Measurements from ENCODE around the gene CELSR1.
"Not testable (repeated sequence)": the region's sequence is repeated elsewhere in the genome, so short reads cannot be mapped to it uniquely, and the experiment has no call there.

Gene CELSR1

DNA sequence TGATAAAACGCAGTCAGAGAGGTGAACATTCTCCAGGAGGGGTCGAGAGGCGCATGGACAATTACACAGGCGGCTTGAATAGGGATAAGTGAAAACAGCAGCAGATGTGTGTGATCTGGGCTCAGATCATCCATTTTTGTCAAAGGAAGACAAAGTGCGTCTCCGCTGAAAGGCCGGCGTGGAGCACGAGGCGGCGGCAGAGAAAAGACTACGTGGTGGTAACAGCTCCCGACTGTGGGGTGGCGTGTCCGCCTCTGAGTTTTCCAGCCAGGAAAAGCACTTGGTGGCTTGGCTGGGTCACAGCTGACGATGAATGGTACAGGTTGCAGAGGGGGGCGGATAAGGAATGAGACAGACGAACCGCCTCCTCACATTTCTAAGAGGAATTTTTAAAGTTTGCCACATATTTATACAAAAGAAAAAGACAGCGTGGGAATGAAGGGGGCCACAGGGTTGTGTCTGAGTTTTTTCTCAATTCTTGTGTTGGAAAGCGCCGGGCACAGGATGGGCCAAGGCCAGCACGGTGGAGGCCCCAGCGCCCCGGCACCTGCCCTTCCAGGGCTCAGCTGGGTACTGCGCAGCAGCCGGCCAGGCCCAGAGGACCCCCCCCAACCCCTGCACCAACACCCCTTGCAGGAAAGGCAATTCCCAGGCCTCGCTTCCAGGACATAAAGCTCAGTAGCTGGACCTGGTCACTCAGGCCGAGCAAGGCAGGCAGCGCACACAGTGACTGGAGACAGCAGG lies 121.5 kb downstream of the CELSR1 start:
- DNase-seq, result no peak

DNA sequence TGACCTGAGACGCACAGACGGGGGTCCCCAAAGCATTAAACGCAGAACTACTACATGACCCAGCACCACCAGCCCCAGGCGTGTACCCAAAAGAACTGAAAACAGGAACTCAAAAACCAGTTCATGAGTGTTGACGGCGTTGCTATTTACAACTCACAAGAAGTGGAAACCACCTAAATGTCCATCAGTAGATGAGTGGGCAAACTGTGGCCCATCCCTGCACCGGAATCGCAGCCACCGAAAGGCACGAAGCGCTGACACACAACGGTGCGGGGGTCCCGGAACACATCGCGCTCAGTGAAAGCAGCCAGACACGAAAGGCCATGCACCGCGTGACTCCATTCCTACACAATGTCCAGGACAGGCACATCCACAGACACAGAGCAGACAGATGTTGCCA lies 122.7 kb downstream of the CELSR1 start:
- DNase-seq, result no peak

DNA sequence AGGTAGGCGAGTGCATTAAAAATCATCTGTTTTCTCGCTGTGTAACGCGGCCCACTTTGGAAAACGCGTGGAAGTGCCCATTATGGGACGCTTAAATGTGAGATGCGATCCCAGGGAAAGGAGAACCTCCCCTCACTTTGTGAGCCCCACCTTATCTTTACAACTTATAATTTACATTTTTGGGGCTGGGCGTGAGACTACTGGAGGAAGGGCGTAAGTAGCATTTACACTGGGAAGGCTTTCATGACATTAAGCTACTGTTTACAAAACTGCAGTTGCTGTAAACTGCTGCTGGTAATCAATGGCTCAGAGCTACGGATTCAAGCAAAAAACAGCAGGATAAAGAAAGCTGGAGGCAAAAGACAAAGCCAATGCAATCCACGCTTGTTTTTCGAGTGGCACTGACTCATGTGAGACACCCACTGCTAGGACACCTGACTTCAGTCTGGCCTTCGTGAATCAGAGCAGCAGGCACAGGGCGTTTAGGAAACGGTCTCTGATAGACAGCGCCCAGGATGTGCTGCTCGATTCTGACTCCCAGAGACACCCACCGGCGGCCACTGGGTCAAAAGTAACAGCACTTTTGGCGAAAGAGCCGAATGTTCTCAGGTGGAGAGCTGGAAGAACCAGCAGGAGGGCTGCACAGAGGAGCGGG lies 123.6 kb downstream of the CELSR1 start:
- no peak for DNase-seq

DNA sequence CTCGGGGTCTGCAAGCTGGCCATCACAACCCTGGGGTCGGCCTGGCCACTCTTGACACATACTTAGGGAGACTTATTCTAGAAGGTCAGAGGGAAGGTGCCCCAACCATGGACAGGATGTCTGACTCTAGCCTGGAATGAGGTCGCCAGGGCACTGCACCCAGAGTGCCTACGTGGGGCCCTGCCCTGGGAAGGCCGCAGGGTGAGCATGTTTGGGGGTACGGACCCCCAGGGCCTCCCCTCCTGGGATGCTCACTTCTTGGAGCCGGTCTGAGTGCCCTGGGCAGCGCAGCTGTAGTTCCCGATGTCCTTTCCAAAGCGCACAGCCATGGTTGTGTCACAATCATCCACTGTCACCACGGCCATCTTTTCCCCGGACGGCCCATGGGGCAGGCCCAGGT lies 126.1 kb downstream of the CELSR1 start:
- no peak for DNase-seq

DNA sequence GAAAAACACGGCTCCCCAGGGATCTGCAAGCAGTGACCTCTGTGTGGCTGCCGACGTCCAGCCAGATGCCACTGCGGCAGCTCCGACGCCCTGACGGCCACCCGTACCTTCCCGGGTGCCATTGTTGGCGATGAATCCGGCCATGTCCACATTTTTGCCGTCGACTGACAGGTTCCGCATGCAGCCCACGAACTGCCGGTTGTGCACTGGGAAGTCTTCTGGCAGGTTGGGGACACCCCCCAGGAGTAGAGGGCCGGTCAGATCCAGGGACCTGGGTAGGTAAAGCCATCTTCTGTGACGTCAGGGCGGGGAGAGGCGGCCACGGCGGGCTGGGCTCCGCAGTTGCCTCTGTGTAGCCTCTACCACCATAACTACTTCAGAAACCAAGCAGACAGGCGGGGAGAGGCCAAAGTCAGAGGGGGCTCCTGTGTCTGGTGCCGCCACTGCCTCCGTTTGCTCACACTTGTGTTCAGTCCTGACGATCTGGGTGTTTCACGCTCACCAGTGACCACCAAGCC lies 127.1 kb downstream of the CELSR1 start:
- no peak for DNase-seq

DNA sequence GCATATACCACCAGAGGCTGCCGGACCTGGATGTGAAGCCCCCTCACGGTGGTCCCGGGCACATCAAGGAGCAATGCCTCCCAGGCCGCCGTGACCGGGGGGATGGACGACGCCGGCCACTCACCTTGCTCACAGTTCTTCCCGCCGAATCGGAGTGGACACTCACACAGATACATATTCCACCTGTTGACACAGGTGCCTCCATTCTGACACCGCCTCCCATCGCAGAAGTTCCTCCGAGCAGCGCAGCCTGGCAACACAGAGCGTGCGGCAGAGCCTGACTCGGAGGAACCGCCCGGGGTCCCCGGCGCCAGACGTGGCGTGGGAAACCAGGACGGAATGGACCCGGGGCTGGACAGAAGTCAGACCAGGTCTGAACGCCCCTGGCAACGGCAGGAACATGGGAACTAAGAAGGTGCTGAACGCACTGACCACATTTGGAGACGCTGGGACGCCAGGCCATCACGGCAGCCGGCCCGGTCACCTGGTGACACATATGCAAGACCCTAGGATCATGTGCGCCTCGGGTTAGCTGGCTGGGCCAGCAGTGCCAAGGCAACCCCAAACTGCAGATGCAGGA lies 127.7 kb downstream of the CELSR1 start:
- no peak for DNase-seq

DNA sequence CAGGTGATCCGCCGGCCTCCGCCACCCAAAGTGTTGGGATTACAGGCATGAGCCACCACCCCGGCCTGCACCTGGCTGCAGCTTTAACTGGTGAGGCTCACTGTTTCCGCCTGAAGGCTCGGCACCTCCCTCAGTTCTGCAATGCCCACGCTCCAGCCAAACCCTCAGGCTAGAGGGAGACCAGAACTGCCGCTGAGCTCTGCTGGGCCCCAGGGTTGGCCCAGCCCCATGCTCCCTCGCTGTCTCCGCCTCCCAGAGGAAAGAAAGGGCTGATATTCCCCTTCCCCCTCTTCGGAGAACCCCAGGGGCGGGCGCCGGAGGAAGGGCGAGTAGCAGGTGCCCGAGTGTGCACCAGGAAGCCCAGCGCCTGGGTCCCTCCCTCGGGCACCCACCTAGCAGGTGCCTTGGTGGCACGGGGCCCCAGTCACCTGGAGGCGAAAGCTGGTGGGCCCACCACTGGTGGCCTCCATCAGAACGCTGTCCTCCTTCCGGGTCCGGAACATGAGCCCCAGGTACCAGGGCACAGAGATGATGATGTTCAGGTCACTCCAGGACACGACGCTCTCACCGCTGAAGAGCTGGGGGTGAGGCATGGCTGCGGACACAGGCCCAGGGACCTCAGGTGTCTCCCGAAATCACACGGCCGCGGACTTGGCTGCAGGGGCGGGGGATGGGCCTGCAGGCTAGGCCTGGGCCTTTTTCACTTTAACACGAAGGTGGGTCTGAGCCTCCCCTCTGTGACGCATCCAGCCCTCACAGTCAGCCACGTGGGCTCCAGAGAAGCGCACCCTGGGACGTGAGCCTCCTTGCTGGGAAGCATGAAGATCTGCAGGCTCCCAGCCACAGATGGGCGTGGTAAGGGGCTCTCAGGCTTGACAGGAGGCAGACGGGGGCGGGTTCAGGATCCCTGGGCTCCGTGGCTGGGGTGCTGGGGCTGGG lies 128.6 kb downstream of the CELSR1 start:
- DNase-seq, result no peak

DNA sequence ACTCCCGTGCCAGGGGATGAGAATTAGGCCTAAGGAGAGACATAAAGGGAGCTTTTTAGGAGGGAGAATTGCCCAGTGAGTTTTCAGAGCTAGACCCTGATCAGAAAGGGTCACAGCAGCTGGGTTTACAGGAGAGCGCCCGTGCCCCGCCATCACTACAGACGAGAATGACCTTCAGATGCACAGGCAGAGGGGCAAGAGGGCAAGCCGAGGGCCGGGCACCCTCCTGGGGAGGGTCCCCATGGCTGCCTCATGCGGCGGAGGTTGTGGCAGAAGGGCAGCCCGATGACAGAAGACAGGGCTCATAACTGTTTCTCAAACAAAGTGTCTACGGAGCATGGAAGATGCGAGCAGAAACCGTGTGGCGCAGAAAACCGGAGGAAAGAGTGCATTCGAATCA lies 129.7 kb downstream of the CELSR1 start:
- DNase-seq, result no peak

DNA sequence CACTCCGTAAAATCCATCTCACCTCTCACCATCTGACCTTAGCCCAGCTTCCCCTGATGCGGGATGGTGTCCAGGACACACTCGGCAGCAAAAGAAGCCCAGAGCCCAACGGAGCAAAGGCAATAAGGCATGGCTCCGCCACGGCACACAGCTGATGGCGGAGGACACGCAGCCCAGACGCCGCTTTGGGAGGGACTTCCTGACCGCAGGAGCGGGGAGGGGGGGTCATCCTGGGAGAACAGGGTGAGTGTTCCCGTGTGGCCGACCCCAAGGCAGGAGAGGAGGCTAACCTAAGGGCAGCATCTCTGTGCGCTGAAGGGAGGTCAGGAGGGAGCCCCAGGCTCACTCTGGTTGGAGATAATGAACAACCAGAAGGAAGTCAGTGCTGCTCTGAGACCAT lies 130.6 kb downstream of the CELSR1 start:
- no peak for DNase-seq

DNA sequence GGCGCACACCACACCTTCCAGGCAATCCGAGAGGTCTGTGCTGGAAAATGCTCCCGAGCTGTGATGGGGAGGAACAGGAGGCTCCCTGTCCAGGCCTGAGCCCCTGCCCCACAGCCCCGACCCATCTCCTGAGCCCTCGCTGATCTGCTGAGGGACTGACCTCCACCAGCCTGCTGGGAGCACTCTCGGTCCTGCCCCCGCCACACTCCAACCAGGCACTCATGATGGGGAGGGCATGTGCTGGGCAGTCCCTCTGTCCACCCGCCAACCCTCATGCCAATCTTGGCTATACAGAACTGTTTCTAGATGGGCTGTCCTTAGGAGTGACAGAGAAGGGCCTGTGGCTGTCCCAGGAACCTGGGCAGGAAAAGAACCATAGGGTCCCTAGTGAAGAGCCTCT lies 131.1 kb downstream of the CELSR1 start:
- no peak for DNase-seq

DNA sequence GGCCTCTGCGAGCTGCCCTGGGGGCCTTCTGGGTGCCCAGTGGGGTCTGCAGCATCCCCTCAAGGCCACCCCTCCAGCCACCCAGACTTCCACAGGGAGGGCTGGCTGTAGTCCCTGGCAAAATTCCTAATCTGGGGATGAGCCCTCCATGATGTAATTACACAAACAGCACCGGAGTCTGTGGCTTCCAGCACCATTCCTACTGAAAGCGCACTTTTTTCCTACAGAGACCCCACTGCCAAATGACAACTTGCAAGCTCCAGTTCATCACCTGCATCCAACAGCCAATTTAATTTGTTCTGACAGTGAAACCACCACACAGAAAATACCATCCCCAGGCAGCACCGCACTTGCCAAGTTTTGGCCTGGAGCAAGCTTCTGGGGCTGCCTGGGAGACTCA lies 131.5 kb downstream of the CELSR1 start:
- no peak for DNase-seq

DNA sequence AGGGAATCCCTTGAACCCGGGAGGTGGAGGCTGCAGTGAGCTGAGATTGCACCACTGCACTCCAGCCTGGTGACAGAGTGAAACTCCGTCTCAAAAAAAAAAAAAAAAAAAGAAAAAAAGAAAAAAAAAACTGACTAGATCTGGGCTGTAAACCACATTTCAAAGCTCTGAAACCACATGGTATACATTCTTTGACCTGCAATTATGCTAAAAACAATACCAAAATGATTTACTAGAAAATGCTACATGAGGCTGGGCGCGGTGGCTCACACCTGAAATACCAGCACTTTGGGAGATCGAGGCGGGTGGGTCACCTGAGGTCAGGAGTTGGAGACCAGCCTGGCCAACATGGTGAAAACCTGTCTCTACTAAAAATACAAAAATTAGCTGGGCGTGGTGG lies 133.5 kb downstream of the CELSR1 start:
- not testable (repeated sequence) for DNase-seq

DNA sequence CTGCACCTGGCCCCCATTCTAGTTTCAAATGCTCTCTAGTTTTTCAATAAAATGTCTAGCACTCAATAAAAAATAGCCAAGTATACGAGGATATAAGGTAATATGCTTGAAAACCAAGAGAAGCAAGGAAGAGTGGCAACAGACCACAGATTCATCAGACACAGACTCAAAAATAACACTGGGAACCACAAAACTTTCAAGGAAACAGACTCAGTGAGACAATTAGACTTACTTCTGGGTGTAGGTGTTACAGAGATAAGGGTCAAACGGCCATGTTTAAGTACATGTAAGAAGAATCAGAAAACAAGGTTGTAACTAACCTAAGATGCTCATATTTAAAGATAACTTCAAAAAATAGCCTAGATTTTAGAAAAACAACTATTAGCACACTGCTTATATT lies 134.9 kb downstream of the CELSR1 start:
- no peak for DNase-seq

DNA sequence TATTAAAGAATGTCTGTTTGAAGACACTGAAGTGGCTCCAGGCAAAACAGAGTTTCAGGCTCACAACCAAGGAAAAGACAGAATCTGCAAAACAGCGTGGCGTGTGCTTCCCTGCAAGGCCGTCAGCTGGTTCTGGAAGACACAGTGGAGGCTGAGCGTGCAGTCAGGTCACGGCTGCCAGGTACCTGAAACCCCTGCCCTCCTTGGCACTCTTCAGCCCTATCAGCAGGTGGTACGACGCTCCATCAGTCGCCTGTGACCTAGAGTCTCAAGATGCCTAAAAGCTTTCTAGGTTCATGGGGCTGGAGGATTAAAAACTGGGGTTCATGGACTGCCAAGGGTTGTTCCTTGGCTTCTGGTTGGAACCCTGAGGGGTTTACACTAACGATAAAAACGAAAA lies 136.1 kb downstream of the CELSR1 start:
- no peak for DNase-seq

DNA sequence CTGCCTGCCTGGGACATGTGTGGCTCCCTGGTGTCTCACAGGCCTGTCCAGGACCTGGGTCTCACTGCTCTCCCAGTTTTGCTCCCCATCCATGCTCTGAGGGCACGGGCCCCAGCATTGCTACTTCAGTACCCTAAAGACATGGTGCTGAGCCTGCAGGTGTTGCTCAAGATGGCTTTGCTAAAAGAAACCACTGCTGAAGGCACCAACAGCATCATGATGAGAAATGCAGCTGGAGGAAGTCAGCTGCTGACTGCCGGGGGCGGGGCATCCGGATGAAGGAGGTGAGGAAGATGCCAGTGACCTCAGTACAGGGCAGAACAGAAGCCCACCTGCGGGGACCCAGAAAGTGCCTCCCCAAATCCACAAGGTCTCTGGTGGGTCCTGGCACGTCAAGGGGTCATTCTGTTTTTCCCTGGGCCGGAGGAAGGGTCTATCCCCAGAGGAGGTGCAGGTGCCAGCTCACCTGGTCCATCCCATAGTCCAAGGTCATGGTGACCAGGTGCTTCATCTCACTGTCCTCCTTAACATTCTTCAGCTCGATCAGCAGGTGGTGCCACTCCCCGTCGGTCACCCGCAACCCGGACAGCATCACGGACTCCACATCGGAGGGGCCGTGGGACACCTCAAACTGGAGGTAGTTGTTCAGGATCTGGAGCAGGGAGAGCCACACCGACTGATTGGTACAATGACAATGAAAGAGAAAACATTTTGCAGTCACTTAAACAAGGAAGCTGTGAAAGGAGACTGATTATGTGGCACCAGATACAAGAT lies 138.0 kb downstream of the CELSR1 start:
- DNase-seq, result no peak

DNA sequence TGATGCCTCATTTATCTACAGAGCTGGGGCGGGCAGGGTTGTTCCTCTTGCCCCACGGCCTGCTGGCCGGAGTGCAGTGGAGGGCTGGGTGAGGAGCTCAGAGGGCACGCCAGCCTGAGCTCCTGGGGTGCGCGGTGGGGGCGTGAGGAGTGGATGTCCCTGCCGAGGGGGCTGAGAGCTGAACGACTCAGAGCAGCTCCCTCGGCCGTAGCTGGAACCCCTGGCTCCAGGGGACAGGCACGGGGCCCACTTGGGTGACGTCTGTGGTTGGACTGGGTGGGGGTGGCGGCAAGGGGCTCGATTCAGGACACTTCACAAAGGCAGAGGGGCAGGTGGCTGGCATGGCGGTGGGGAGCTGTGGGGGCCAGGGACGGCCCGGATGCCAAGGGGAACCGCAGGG lies 139.5 kb downstream of the CELSR1 start:
- DNase-seq, result no peak

DNA sequence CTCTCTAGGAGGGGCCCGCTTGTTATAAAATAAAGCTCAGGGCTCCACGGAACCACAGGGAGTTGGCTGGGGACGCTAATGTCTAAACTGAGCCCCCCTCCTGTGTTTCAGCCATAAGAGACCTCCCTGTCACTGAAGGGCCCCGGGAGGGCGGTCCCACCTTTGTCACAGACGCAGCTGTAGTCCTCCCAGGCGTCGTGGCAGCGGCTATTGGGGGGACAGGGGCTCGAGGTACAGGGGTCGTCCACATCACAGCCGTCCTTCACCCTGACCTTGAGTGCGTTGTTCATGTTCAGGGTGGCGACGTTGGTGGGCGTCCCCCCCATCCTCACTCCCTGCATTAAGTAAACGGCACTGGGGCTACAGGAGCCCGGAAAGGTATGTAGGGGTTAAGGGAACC lies 139.9 kb downstream of the CELSR1 start:
- DNase-seq, result no peak

DNA sequence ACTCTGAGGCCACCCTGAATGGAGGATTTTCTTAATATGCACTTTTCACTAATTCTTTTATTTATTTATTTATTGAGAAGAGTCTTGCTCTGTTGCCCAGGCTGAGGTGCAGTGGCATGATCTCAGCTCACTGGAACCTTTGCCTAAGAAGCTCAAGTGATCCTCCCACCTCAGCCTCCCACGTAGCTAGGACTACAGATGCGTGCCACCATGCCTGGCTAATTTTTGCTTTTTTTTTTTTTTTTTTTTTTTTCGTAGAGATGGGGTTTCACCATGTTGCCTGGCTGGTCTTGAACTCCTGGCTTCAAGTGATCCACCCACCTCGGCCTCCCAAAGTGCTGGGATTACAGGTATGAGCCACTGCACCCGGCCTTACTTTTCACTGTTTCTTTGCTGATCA lies 140.4 kb downstream of the CELSR1 start:
- not testable (repeated sequence) for DNase-seq

DNA sequence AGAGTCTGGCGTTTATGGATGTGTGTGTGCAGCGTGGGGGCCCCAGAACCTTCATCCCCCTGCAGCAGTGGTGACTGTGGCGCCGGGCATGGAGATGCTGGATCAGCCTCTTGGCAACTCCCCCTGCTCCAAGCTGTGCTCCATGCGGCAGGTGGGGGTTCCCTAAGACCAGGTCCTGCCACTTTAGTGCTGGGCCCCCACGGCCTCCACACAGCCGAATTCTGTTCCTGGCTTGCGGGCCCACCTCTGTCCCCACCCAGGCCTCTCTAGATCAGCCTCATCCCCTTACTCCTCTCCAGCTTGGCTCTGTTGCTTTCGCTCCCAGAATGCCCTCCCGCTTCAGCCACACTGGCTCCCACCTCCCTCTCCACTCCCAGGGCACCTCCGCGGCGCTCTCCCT lies 142.3 kb downstream of the CELSR1 start:
- no peak for DNase-seq

DNA sequence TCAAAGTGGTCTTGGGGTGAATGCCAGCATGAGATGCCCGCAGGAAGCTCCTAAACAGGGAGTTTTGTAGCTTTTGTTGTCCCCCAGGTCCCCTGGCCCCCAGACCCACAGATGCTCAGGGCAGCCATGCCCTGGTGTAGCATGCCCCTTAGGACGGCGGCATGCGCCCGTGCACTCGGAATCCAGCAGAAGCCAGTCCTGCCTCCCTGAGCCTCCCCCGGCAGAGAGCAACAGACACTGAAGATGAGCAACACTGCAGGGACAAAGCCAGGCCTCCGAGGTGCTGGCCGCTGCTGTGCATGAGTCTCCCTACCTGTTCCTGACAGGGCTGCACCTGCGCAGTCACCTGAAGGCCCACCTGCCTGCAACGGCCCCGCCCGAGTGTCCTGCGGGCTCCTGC lies 142.8 kb downstream of the CELSR1 start:
- DNase-seq, result no peak

DNA sequence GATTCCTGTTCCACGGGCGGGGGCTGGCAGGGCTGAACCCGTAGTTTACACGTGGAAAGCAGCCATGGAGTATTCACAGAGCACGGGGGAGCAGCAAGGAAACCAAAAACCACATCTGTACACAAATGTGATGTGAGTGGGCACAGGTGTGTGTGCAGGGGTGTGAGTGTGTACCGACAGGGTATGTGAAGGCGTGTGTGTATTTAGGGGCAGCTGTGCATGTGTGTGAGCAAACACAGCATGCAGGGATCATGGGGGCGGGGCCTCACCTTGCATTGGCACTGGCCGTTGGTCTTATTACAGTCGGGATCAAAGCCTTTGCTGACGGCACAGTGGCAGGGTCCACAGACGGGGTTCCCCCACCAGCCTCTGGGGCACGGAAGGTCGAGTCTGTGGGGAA lies 143.5 kb downstream of the CELSR1 start:
- no peak for DNase-seq

DNA sequence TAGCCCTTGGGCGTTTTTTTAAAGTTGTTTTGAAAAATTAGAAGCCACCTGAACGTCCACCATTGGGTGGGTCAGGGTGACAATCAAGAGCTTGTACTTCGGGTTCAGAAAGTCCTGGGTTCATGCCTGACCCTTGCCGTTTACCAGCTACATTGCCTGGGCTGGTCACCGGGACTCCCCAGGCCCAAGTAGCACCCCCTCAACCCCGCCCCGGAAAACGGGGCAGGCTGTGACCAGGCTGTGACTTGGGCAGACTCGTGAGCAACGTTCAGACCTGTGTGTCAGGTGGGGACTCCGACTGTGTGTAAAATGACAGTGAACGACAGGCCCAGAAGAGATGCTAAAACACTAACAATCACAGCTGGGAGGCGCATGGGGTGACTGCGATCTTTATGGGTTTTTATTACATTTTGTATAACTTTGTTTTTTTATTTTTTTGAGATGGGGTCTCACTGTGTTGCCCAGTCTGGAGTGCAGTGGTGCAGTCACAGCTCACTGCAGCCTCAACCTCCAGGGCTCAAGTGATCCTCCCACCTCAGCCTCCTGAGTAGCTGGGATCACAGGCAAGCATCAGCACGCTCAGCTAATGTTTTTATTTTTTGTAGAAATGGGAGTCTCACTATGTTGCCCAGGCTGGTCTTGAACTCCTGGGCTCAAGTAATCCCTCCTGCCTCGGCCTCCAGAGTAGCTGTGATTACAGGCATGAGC lies 145.1 kb downstream of the CELSR1 start:
- DNase-seq, result no peak

Data from NCI-H1092 (cell line).